Upper lobe of right lung (tissue), 1 donor: Measurements from ENCODE around the gene SUSD4. TPM values are rescaled to one million over a fixed set of nuclear protein-coding genes. Genes with fewer than 3 reads are reported as not detected.

Source experiments
- ATAC-seq: fragments of 200-7000 bp; cut with Tn5 transposase; one replicate; pipeline ENCODE4 v1.9.1; 2020; ENCODE audit warnings: mild to moderate bottlenecking, moderate library complexity
- DNase-seq: peaks from one replicate; pipeline ENCODE4 v3.0.0-alpha.2; 2020
- H3K27ac ChIP-seq: fragments of 200-600 bp; one replicate; pipeline ENCODE4 v1.8.0; 2022
- H3K27me3 ChIP-seq: fragments of 200-600 bp; one replicate; pipeline ENCODE4 v1.8.0; 2022; ENCODE audit warnings: mild to moderate bottlenecking
- H3K36me3 ChIP-seq: fragments of 200-600 bp; one replicate; pipeline ENCODE4 v1.8.0; 2022
- H3K4me1 ChIP-seq: fragments of 200-600 bp; one replicate; pipeline ENCODE4 v1.8.0; 2022
- H3K4me3 ChIP-seq: fragments of 200-600 bp; one replicate; pipeline ENCODE4 v1.8.0; 2022; ENCODE audit warnings: mild to moderate bottlenecking
- H3K9me3 ChIP-seq: fragments of 200-600 bp; one replicate; pipeline ENCODE4 v1.8.0; 2022
- intact Hi-C: fragments of 100-400 bp; cut with DNase I; formaldehyde crosslinking; loops from one replicate; pipeline ENCODE4 v1.11.0; 2022
- total RNA-seq: library from RNA; stranded (reverse); fragmentation: NEBNext Ultra II Directional; extraction: Animal tissue kit (Norgen Biotek cat#: 25700); gene quantifications from one replicate; pipeline ENCODE4 v1.2.1, GENCODE V29; 2021
- TF ChIP-seq, protein P1 (sequence below): fragments of 200-600 bp; IDR thresholded peaks from one replicate; pipeline ENCODE4 v1.8.0; 2022; ENCODE audit warnings: antibody characterized with exemption
- donor health status: DM: no; HTN: yes; CAD: no; lungs with severe emphysema.

SUSD4 gene
- total RNA-seq, 1 donor from 2014 or later: 2.2 TPM

DNA sequence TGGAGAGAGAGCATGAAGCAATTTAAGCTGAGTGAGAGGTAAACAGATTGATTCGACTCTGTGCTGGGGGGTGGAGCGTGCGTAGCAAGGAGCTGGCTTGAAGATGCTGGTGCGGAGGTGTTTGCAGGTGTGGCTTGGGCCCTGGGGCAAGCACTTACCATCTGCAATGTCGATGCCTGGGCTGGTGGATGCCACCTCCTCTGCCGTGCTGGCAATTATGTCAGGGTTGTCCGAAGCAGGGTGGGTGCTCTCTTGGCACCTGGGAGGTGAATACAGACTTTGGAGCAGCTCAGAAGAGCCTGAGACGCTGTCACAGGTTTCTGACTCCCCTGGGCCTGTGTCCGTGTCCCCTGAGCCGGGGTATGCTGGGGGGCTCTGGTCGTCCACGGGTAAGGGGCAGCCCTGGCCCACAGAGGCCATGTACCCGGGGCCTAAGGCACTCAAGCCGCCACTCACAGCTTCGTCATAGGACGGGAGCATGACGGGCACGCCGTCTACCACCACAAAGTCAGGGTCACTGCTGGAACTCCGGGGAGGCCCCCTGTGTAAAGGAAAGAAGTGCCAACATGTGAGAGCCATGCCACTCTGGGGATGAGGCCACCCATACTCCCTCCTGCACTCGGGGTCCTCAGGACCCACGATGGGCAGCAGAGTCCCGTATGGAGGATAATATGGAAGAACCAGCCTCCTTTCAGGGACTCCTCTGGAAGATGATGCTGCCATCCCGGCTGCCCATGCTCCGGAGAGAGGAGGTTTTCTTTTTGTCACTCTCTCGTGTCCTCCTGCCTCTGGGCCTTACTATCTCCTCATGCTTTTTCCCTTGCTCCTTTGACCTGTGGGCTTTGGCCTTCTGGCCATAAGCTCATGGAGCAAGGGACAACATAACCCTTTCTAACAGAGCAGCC, 140.6 kb downstream of the SUSD4 start:
- H3K27me3 ChIP-seq: no peaks in the 10 kb centered on the region
- H3K4me1 ChIP-seq: no peaks in the 10 kb centered on the region
- H3K9me3 ChIP-seq: no peaks in the 10 kb centered on the region
- TF ChIP-seq, protein P1, sequence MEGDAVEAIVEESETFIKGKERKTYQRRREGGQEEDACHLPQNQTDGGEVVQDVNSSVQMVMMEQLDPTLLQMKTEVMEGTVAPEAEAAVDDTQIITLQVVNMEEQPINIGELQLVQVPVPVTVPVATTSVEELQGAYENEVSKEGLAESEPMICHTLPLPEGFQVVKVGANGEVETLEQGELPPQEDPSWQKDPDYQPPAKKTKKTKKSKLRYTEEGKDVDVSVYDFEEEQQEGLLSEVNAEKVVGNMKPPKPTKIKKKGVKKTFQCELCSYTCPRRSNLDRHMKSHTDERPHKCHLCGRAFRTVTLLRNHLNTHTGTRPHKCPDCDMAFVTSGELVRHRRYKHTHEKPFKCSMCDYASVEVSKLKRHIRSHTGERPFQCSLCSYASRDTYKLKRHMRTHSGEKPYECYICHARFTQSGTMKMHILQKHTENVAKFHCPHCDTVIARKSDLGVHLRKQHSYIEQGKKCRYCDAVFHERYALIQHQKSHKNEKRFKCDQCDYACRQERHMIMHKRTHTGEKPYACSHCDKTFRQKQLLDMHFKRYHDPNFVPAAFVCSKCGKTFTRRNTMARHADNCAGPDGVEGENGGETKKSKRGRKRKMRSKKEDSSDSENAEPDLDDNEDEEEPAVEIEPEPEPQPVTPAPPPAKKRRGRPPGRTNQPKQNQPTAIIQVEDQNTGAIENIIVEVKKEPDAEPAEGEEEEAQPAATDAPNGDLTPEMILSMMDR: no peak
- no peak overlapping the region for H3K27ac ChIP-seq
- intact Hi-C loops: no loop called here
- H3K36me3 ChIP-seq: no peaks in the 10 kb centered on the region
- no peak overlapping the region for H3K4me3 ChIP-seq
- ATAC-seq (no peak), DNase-seq (no peak)

DNA sequence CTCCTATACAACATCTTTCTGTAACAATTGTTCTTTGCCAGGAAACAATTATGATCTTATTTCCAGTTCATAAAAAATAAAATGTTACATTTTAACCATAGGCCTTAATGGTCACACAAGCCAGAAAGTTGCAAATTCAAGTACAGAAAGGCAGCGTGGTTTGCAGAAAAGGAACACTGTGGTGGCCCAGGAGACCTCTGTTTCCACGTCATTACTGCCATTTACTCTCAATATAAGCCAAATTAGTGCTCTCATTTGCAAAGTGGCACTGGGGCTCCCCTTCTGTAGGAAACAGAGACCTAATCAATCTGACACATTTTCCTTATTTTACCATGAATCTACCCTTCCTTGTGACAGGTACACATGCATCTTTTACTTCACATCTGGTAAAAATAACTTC, 141.6 kb downstream of the SUSD4 start:
- Histone ChIP-seq H3K4me3 (no peak overlapping the region), H3K27me3 (no peaks in the 10 kb centered on the region), H3K9me3 (no peaks in the 10 kb centered on the region), H3K4me1 (no peaks in the 10 kb centered on the region), H3K36me3 (no peaks in the 10 kb centered on the region), H3K27ac (no peak overlapping the region)
- no peak for DNase-seq
- TF ChIP-seq, protein P1: no peak
- no peak for ATAC-seq
- intact Hi-C loops: no loop called here

DNA sequence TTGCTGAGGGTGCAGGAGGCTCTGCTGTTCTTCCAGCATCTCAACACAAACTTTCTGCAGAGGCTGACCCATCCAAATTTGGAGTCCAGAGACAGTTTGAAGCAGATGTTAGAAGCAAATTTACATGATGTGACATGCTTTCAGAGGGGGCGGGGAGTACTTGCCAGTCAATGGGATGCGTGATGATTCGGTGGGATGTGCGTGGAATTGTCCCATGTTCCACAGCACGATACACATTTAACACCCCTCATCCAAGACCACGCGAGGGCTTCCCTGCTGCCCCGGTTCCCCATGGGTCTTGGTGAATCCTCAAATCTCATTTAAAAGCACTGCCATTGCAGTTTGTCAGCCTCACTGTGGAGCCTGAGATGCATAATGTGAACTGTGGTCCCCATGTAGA, 142.3 kb downstream of the SUSD4 start:
- Histone ChIP-seq H3K27me3 (no peaks in the 10 kb centered on the region), H3K27ac (no peak overlapping the region), H3K9me3 (no peaks in the 10 kb centered on the region), H3K4me1 (no peaks in the 10 kb centered on the region), H3K4me3 (no peak overlapping the region), H3K36me3 (no peaks in the 10 kb centered on the region)
- TF ChIP-seq, protein P1: no peak
- intact Hi-C loops: no loop called here
- DNase-seq: no peak
- no peak for ATAC-seq

DNA sequence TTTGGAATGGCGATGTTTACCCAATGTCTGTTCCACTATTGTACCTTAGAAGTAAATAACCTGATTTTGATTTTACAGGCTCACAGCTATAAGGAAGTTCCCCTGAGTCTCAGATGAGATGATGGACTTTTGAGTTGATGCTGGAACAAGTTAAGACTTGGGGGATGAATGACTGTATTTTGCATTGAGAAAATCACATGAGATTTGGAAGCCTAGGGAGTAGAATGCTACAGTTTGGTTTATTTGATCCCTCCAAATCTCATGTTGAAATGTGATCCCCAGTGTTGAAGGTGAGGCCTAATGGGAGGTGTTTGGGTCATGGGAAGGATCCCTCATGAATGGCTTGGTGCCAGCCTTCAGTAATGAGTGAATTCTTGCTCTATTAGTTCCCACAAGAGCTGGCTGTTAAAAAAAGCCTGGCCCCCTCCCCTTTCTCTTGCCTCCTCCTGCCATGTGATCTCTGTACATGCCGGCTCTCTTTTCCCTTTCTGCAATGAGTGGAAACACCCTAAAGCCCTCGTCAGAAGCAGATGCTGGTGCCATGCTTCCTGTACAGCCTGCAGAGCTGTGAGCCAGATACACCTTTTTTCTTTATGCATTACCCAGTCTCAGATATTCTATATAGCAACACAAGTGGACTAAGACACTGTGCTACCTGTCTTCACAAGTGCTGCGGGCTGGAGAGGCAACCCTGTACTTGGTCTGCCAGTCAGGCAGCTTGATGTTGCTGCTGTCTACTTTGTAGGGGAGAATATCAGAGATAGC, 143.9 kb downstream of the SUSD4 start:
- H3K9me3 ChIP-seq: no peaks in the 10 kb centered on the region
- intact Hi-C loops: no loop called here
- TF ChIP-seq, protein P1: no peak
- H3K4me1 ChIP-seq: no peaks in the 10 kb centered on the region
- ATAC-seq: no peak
- DNase-seq: no peak
- no peaks in the 10 kb centered on the region for H3K36me3 ChIP-seq
- no peak overlapping the region for H3K4me3 ChIP-seq
- H3K27ac ChIP-seq: no peak overlapping the region
- H3K27me3 ChIP-seq: no peaks in the 10 kb centered on the region

DNA sequence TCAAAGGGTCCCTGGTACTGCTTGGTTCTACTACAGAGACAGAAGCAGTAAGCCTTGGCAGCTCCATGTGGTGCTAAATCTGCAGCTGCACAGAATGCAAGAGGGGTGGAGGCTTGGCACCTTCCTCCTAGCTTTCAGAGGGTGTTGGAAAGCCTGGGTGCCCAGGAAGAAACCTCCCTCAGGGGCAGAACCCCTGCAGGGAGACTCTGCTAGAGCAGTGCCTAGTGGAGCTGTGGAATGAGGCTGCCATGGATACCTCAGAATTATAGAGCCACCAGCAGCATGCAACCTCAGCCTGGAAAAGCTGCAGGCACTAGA, 144.7 kb downstream of the SUSD4 start:
- H3K4me3 ChIP-seq: no peak overlapping the region
- H3K27ac ChIP-seq: no peak overlapping the region
- ATAC-seq: no peak
- H3K36me3 ChIP-seq: no peaks in the 10 kb centered on the region
- no peaks in the 10 kb centered on the region for H3K4me1 ChIP-seq
- TF ChIP-seq, protein P1: no peak
- no peak for DNase-seq
- no peaks in the 10 kb centered on the region for H3K9me3 ChIP-seq
- intact Hi-C loops: no loop called here
- no peaks in the 10 kb centered on the region for H3K27me3 ChIP-seq
